Activated T-cell treated with anti-CD3 and anti-CD28 coated beads, Interleukin-2, amount 50 U/mL, for 4 hours (primary cell): ENCODE measurements around the gene KLHL29. TPM values are rescaled to one million over a fixed set of nuclear protein-coding genes. Genes with fewer than 3 reads are reported as not detected.

ENCODE experiments used
- ATAC-seq, 2 donors: fragments of 200-7000 bp; cut with Tn5 transposase; one replicate each; pipeline ENCODE4 v1.10.0; 2021
- DNase-seq: peaks from one replicate; pipeline ENCODE4 v3.0.0-alpha.2; 2020
- H3K27me3 Mint-ChIP-seq: one replicate; pipeline ENCODE4 v1.8.0; 2021; ENCODE audit warnings: low read depth, mixed read lengths
- H3K36me3 Mint-ChIP-seq: one replicate; pipeline ENCODE4 v1.8.0; 2022; ENCODE audit warnings: mixed read lengths; ENCODE audit not compliant: insufficient read depth
- H3K4me1 Mint-ChIP-seq: one replicate; pipeline ENCODE4 v1.8.0; 2021; ENCODE audit warnings: low read depth, mixed read lengths
- H3K4me3 Mint-ChIP-seq: one replicate; pipeline ENCODE4 v1.8.0; 2021; ENCODE audit warnings: mild to moderate bottlenecking, moderate library complexity, mixed read lengths
- H3K9me3 Mint-ChIP-seq: one replicate; pipeline ENCODE4 v1.8.0; 2021; ENCODE audit warnings: mixed read lengths
- total RNA-seq, 3 donors: library from RNA; stranded (reverse); gene quantifications; one replicate each; pipeline ENCODE4 v1.2.1, GENCODE V29; 2021

Gene KLHL29
- total RNA-seq, 3 donors from 2014 or later: 0.82 to 1.5 (median 1.1) TPM

- Mint-ChIP-seq H3K4me1 (peaks cover 44% of the 10 kb centered on the region), H3K27me3 (no peaks in the 10 kb centered on the region), H3K4me3 (peak overlapping the region; percentile 83), H3K9me3 (no peaks in the 10 kb centered on the region), H3K36me3 (no peaks in the 10 kb centered on the region)
- ATAC-seq (no peak), DNase-seq (no peak)
Measured at GRCh38 chr2:23533338-23533695, 148.3 kb downstream of the KLHL29 start.

- DNase-seq (no peak), ATAC-seq (no peak)
- no peaks in the 10 kb centered on the region for H3K36me3 Mint-ChIP-seq
- H3K9me3 Mint-ChIP-seq: no peaks in the 10 kb centered on the region
- no peaks in the 10 kb centered on the region for H3K27me3 Mint-ChIP-seq
- no peak overlapping the region for H3K4me3 Mint-ChIP-seq
- peaks cover 46% of the 10 kb centered on the region for H3K4me1 Mint-ChIP-seq
Measured at GRCh38 chr2:23534771-23535170, 149.8 kb downstream of the KLHL29 start.

GRCh38 chr2:23536326-23536725, 151.3 kb downstream of the KLHL29 start:
- Mint-ChIP-seq H3K36me3 (no peaks in the 10 kb centered on the region), H3K9me3 (no peaks in the 10 kb centered on the region), H3K4me1 (peaks cover 46% of the 10 kb centered on the region), H3K27me3 (no peaks in the 10 kb centered on the region), H3K4me3 (no peak overlapping the region)
- DNase-seq: no peak
- no peak for ATAC-seq

- ATAC-seq (no peak), DNase-seq (no peak)
- Mint-ChIP-seq H3K27me3 (no peaks in the 10 kb centered on the region), H3K36me3 (no peaks in the 10 kb centered on the region), H3K4me1 (peaks cover 31% of the 10 kb centered on the region), H3K9me3 (no peaks in the 10 kb centered on the region), H3K4me3 (no peak overlapping the region)
Measured at GRCh38 chr2:23537991-23538390, 153.0 kb downstream of the KLHL29 start.

GRCh38 chr2:23538566-23538965, 153.6 kb downstream of the KLHL29 start:
- ATAC-seq (no peak), DNase-seq (no peak)
- H3K36me3 Mint-ChIP-seq: peaks cover 2% of the 10 kb centered on the region
- H3K4me1 Mint-ChIP-seq: peaks cover 26% of the 10 kb centered on the region
- H3K4me3 Mint-ChIP-seq: no peak overlapping the region
- H3K27me3 Mint-ChIP-seq: no peaks in the 10 kb centered on the region
- H3K9me3 Mint-ChIP-seq: no peaks in the 10 kb centered on the region

- peaks cover 6% of the 10 kb centered on the region for H3K4me1 Mint-ChIP-seq
- H3K4me3 Mint-ChIP-seq: no peak overlapping the region
- no peaks in the 10 kb centered on the region for H3K9me3 Mint-ChIP-seq
- ATAC-seq (no peak), DNase-seq (no peak)
- H3K27me3 Mint-ChIP-seq: no peaks in the 10 kb centered on the region
- peaks cover 2% of the 10 kb centered on the region for H3K36me3 Mint-ChIP-seq
Measured at GRCh38 chr2:23540804-23541360, 155.9 kb downstream of the KLHL29 start.

GRCh38 chr2:23541503-23542229, 156.7 kb downstream of the KLHL29 start:
- H3K4me1 Mint-ChIP-seq: peaks cover 6% of the 10 kb centered on the region
- H3K4me3 Mint-ChIP-seq: no peak overlapping the region
- DNase-seq (no peak), ATAC-seq (no peak)
- peaks cover 2% of the 10 kb centered on the region for H3K36me3 Mint-ChIP-seq
- H3K9me3 Mint-ChIP-seq: no peaks in the 10 kb centered on the region
- H3K27me3 Mint-ChIP-seq: no peaks in the 10 kb centered on the region

GRCh38 chr2:23542230-23542789, 157.3 kb downstream of the KLHL29 start:
- Mint-ChIP-seq H3K36me3 (peaks cover 2% of the 10 kb centered on the region), H3K9me3 (no peaks in the 10 kb centered on the region), H3K4me3 (no peak overlapping the region), H3K4me1 (peaks cover 2% of the 10 kb centered on the region), H3K27me3 (no peaks in the 10 kb centered on the region)
- ATAC-seq (no peak), DNase-seq (no peak)

- Mint-ChIP-seq H3K36me3 (peaks cover 2% of the 10 kb centered on the region), H3K4me1 (peaks cover 2% of the 10 kb centered on the region), H3K27me3 (no peaks in the 10 kb centered on the region), H3K4me3 (no peak overlapping the region), H3K9me3 (no peaks in the 10 kb centered on the region)
- no peak for DNase-seq
- no peak for ATAC-seq
Measured at GRCh38 chr2:23543302-23543701, 158.3 kb downstream of the KLHL29 start.

- H3K4me3 Mint-ChIP-seq: no peak overlapping the region
- no peaks in the 10 kb centered on the region for H3K9me3 Mint-ChIP-seq
- no peaks in the 10 kb centered on the region for H3K27me3 Mint-ChIP-seq
- peaks cover 2% of the 10 kb centered on the region for H3K36me3 Mint-ChIP-seq
- H3K4me1 Mint-ChIP-seq: peaks cover 2% of the 10 kb centered on the region
- ATAC-seq (no peak), DNase-seq (no peak)
Measured at GRCh38 chr2:23543728-23544127, 158.7 kb downstream of the KLHL29 start.

- H3K4me1 Mint-ChIP-seq: no peaks in the 10 kb centered on the region
Measured at GRCh38 chr2:23544589-23545295, 159.8 kb downstream of the KLHL29 start.

GRCh38 chr2:23545396-23545795, 160.4 kb downstream of the KLHL29 start:
- H3K4me3 Mint-ChIP-seq: no peak overlapping the region

More at GRCh38 chr2:23544589-23545295, 159.8 kb downstream of the KLHL29 start:
- H3K36me3 Mint-ChIP-seq: peaks cover 2% of the 10 kb centered on the region
- H3K27me3 Mint-ChIP-seq: no peaks in the 10 kb centered on the region
- H3K9me3 Mint-ChIP-seq: no peaks in the 10 kb centered on the region
- ATAC-seq: no peak
- DNase-seq: no peak
- H3K4me3 Mint-ChIP-seq: no peak overlapping the region

GRCh38 chr2:23545811-23546210, 160.8 kb downstream of the KLHL29 start:
- H3K4me1 Mint-ChIP-seq: peaks cover 2% of the 10 kb centered on the region
- ATAC-seq (no peak), DNase-seq (no peak)
- peaks cover 2% of the 10 kb centered on the region for H3K36me3 Mint-ChIP-seq
- no peaks in the 10 kb centered on the region for H3K9me3 Mint-ChIP-seq
- no peak overlapping the region for H3K4me3 Mint-ChIP-seq
- H3K27me3 Mint-ChIP-seq: no peaks in the 10 kb centered on the region

More at GRCh38 chr2:23545396-23545795, 160.4 kb downstream of the KLHL29 start:
- Mint-ChIP-seq H3K27me3 (no peaks in the 10 kb centered on the region), H3K4me1 (peaks cover 2% of the 10 kb centered on the region), H3K36me3 (peaks cover 2% of the 10 kb centered on the region), H3K9me3 (no peaks in the 10 kb centered on the region)
- DNase-seq (no peak), ATAC-seq (no peak)

GRCh38 chr2:23546913-23547312, 161.9 kb downstream of the KLHL29 start:
- no peak for ATAC-seq

More at GRCh38 chr2:23546913-23547312, 161.9 kb downstream of the KLHL29 start:
- Mint-ChIP-seq H3K36me3 (peaks cover 2% of the 10 kb centered on the region), H3K4me1 (peaks cover 2% of the 10 kb centered on the region), H3K4me3 (no peak overlapping the region), H3K9me3 (no peaks in the 10 kb centered on the region), H3K27me3 (no peaks in the 10 kb centered on the region)
- no peak for DNase-seq
